GM15510 (cell line): ENCODE measurements around the gene FAM9C.

Source experiments
- POLR2A ChIP-seq: IDR thresholded peaks from 3 replicates; pipeline ENCODE4 v1.6.1; 2011; ENCODE audit warnings: borderline replicate concordance; ENCODE audit not compliant: insufficient read length; ENCODE audit errors: extremely low read depth

FAM9C gene

DNA sequence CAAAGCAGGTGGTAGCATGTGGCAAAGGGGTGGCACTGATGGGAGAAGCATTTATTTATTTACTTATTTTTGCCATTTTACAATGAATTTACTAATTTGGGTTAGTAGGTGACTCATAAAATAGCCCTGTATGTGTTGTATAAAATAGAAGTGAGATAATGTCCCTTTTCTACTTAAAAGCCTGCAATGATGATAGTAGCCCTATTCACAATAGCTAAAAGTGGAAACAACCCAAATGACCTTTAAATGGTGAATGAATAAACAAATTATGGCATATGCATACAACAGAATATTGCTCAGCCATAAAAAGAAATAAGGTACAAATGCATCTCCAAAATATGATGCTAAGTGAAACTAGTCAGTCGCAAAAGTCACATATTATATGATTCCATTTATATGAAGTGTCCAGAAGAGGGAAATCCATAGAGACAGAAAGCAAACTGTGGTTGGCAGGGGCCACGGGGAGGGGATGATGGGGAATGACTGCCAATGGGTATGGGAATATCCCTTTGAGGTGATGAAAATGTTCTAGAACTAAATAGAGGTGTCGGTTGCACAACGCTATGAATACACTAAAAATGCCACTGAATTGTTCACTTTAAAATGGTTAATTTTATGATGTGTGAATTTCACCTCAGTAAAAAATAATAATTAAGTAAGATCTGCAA lies 35.8 kb upstream of the FAM9C start:
- no peak for TF ChIP-seq POLR2A

DNA sequence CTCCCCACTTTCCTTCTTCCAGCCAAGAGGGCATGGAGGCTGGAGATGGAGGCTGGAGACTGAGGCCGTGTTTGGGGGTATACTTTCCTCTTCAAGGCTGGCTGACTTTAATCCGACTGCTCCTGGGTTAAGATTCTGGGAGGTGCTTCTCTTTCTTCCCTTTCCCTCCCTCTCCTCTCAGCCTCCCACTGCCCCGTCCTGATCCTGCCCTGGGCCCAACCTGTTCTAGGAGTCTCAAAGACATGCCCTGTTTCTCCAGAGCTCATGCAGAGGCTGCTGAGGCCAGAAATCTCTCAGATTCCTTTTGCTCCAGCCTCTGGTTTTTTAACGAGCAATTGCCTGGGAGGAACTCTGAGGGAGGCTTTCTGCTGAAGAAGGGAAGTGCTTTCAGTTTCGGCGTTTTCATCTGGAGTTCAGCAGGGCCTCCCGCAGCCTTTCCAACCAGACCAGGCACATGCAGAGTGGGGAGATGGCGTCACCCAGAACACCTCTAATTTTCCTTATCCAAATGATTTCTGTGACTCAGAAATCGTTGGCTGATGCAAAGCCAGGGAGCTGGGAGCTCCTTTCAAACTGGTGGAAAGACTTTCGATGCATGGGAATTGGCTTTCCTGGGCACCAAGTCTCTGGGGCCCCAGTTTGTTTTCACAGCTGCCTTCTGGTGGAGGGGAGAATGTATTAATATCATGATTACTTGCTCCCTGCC lies 34.5 kb upstream of the FAM9C start:
- no peak for TF ChIP-seq POLR2A

DNA sequence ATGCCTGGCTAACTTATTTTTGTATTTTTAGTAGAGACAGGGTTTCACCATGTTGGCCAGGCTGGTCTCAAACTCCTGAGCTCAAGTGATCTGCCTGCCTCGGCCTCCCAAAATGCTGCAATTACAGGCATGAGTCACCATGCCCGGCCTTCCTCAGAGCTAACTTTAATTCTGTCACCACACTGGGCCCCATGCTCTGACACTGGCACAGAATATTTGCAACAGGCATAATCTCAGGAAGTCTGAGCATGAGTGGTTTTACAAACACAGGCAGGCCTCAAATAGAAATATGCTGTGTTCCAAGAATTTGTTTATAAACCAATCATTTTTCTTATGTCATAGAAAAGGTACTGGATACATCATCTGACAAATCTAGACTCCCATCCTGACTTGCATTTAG lies 32.7 kb upstream of the FAM9C start:
- no peak for TF ChIP-seq POLR2A

DNA sequence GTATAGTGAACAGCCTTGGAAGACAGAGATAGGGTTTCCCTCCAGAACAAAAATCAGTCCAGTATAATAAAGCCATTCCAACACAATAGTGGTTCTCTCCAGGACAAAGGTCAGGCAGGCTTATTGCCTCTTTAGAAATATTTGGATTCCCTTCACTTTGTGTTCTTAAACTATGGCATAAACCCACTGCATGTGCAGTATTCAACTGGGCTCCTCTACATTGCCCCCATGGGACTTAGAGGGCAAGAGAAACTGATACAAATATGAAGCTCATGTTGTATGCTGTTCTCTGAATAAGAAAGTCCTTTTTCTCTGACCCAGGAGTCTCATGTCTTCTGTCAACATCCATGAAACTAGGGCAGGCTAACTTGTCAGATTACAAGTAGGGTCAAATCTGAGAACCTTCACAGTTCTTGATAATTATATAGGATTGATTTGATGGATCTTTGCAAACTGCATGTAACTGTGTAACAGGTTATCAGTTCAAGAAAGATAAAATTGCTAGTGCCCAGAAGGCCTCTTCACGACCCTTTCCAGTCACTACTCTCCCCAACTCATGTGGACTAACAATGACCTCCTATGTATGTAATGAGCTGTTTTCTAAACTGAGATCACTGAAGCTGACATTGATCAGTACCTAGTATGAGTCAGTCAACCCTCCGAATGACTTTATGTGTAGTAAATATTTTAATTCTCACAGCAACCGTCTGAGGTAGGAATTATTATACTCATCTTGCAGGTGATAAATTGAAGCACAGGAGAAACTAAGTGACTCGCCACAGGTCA lies 31.9 kb upstream of the FAM9C start:
- TF ChIP-seq POLR2A: no peak

DNA sequence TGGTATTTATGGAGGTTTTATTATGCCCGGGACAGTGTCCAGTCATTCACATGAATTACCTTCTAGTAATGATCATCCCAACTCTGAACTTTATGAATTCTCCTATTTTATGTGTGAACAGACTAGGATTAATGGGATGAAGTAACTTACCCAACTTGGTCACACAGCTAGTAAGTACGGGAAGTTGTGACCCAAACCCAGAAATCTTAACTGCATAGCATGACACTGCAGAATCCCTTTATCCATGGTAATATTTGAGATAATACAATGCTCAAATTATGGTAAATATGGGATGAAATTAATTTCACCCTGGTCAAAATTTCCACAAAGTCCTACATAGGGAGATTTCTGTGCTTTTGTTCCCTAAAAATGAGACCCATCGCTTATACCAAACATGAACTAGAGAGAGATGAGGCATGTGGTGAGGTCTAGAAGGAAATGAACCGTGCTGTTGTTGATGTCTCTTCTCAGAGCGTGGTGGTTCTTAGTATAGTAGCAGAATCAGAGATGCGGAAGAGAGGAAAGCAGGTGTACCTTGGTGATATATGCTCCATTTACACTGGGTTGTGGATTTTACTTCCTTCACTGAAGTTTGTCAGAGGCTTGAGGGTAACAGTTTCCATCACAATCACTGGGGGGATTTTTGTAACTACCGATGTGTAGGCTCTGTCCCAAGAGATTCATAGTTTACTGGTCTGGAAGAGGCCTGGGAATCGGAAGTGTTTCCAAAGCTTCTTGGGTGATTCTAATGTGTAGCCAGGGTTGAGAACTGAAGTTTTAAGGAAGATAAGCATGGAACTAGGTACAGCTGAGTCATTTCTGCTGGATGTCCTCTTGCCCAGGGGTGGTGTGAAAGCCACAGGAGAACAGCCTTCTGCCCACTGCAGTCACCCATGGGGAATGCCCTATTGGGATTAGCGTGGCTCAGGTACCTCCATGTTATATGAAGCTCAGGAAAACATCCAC lies 30.2 kb upstream of the FAM9C start:
- no peak for TF ChIP-seq POLR2A

DNA sequence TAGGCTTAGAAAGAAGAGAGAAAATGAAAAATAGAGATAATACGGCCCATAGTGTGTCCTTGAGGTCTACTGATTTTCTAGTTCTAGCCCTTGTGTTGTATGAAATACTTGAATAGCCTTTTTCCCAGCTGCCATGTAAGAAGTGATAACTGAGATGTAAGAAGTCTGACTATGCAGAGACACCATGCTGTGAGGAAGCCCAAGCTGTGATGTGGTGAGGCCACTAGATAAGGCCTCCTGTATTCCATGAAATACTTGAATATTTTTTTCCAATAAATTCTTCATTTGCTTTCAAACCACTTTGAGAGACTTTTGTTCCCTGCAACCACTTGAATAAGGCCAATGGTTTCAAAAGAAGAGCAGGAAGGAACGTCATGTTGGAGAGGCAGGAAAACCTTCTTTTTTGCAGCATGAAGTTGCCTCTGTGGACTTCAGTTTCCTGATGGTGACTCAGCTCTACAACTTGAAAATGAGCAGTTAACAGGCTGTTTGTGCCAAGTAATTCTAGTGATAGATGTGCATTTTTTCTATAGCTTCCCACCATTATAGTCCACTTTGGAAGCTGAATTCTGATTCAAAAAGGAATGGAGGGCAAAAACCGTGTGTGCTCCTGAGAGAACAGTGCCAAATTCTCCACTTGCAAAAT lies 25.5 kb upstream of the FAM9C start:
- TF ChIP-seq POLR2A: no peak

DNA sequence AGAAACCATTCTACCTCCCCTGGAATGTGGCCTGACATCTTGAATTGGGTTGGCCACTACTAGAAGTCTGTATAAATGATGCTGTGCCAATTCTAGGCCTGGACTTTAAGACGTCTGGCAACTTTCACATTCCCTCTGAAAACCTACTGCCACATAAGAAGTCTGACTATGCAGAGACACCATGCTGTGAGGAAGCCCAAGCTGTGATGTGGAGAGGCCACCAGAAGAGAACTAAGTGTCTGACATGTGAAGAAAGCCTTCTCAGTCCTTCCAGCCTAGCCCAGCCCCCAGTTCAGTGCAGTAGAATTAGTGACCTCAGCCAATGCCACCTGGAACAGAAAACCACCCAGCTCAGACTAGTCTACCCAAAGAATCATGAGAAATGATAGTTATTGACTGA lies 24.2 kb upstream of the FAM9C start:
- TF ChIP-seq POLR2A: no peak

DNA sequence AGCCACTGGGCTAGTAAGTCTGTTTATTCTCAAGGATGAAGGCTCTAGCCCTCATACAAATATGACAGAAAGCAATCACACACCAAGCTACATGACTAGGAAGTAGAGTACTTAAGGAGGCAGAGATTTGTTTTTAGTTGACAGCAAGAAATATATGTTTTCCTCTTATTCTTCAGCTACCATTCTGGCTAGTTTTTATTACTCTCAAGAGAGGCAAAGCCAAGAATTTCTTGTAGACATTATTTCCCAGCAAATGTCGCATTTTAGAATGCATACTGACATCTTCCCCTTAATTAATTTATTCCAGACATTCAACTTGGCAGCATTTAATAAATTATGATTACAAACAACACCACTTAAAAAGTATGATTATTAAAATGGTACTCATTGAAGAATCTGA lies 23.4 kb upstream of the FAM9C start:
- TF ChIP-seq POLR2A: no peak

DNA sequence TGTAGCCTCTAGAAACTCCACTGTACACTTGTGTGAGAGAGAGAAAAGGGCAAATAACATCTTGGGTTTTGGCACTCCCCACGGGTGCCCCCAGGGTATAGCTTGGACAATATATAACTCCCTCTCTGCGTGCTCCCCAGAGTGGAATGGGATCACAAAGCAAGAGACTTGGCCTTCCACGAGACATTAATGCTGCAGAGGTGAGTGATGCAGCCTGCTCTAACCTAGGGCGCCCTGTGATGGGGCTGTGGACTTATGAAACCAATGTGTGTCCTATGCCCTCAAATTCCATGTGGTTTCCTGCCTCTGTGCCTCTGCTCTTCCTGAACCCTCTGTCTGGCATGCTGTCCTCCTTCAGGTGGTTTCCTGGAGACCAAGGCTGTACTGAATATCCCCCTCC lies 22.0 kb upstream of the FAM9C start:
- TF ChIP-seq POLR2A: no peak

DNA sequence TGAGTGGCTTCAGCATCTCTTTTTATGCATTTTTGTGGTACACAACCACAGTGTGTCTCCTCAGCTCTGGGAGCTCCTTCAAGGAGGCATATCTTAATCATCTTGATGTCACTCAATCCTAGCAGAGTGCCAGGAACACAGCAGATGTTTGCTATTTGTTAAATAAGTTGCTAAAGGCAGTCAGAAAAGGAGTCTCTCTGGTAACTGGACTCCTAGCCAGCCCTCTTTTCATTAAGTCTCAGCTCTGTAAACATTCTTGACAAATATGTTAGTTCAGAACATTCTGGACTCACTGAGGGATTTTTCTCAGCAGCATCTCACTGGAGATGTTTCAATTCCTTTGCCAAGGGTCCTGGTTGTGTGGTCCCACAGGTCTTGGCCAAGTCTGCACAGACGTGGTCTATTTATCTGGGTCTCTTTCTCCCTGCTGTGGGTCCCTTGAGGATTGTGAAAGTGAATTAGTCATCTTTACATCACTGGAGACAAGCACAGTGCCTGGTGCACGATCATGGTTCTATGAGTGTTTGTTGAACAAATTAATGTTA lies 20.3 kb upstream of the FAM9C start:
- no peak for TF ChIP-seq POLR2A

DNA sequence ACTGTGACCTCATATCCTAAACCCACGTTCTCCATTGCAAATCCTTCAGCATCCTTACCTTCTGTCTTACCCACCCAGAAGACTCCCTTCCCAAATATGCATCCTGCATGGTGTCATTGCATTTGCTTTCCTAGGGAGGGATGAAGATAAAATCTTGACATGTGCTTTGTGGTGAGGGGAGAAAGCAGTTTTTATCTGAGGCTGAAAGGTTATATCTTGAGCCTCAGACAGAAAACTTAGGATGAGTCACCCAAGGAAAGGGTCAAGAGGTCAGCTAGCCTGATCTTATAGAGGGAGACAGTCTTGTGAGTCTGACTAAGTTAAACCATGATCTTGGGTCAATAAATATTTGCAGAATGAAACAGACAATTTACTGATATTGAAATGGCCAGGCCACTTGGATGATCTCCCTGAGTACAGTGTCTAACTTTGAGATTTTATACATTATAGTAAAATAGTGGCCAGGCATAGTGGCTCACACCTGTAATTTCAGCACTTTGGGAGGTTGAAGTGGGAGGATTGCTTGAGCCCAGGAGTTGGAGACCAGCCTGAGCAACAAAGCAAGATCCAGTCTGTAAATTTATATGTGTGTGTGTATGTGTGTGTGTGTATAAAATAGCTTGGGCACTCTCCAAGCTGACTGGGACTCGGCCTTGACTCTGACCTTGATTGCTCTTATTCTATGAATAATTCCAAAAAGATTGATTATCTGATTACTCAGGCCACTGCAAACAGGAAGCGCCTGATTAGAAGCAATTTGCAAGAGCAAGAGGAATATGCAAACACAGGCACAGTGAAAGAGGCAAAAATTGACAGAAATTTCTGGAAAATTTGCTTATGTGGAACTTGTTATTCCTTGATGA lies 15.4 kb upstream of the FAM9C start:
- no peak for TF ChIP-seq POLR2A

DNA sequence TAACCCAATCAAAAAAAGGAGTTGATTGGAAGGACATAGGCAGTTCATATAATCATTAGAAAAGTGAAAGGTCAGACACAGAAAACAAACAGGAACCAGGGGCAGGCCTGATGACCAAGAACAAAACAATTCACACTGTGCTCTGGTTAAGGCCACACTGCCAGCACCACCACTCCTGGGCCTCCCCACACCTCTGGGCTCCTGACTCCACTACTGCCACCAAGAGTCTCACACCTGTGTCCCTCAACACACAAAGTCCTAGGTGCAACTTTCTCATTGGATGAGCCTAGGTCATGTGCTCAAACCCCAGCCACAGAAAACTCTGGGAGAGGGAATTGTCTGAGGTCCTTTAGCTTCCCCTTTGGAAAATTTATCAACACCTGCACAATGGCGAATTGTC lies 11.1 kb upstream of the FAM9C start:
- no peak for TF ChIP-seq POLR2A

DNA sequence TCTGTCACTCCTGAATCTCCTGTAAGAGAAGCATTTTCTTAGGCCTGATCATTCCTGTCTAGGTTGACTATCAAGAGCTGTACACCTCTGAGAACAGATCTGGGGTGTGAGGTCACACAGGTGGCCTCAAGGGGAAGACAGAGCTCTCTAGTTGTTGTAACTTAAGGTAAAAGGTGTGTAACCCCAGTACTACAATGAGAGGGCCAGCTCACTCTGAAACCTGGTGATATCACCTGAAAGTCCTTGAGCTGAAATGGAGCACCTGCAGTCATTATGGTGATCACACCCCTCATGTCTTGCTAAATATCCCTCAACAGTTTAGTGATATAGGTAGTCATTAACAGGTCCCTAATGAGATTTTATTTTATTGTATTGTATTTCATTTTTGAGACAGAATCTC lies 8.8 kb upstream of the FAM9C start:
- no peak for TF ChIP-seq POLR2A
